Right lobe of liver (tissue), 6 donors: ENCODE data around the gene PLEKHM1. TPM values are rescaled to one million over a fixed set of nuclear protein-coding genes. Genes with fewer than 3 reads are reported as not detected.

ENCODE experiments used
- ATAC-seq, 4 donors: fragments of 200-7000 bp; cut with Tn5 transposase; one replicate each; pipeline ENCODE4 v1.9.1; 2020; ENCODE audit warnings: mild to moderate bottlenecking in 4 of 4, moderate library complexity in 4 of 4
- DNase-seq, 3 donors: peaks; one replicate each; pipeline ENCODE4 v3.0.0-alpha.2; 2020
- H3K27ac ChIP-seq, 3 donors: fragments of 200-600 bp; one replicate each; pipeline ENCODE4 v1.8.0; 2022
- H3K27me3 ChIP-seq, 2 donors: fragments of 200-600 bp; one replicate each; pipeline ENCODE4 v1.8.0; 2022
- H3K36me3 ChIP-seq, 4 donors: fragments of 200-600 bp; sonication (generic) in 1 of 4; one replicate each; pipeline versions ENCODE4 v1.5.1 to v1.8.0; 2017 to 2022; ENCODE audit warnings: control low read depth in 1 of 4
- H3K4me1 ChIP-seq, 4 donors: fragments of 200-600 bp; sonication (generic) in 1 of 4; one replicate each; pipeline versions ENCODE4 v1.5.1 to v1.8.0; 2017 to 2022; ENCODE audit warnings: control low read depth in 1 of 4
- H3K4me3 ChIP-seq, 3 donors: fragments of 200-600 bp; one replicate each; pipeline ENCODE4 v1.8.0; 2022
- H3K9me3 ChIP-seq, 4 donors: fragments of 200-600 bp; sonication (generic) in 1 of 4; one replicate each; pipeline versions ENCODE4 v1.5.1 to v1.8.0; 2017 to 2022; ENCODE audit warnings: control low read depth in 1 of 4
- CTCF ChIP-seq, 4 donors: fragments of 200-600 bp in 3 of 4; fragments of 450-650 bp in 1 of 4; IDR thresholded peaks; one replicate each; pipeline versions ENCODE4 v1.5.1 to v1.8.0; 2016 to 2022; ENCODE audit warnings: antibody characterized with exemption in 4 of 4, mild to moderate bottlenecking in 2 of 4
- POLR2A ChIP-seq: fragments of 450-650 bp; IDR thresholded peaks from one replicate; pipeline ENCODE4 v1.6.1; 2017; ENCODE audit warnings: antibody characterized with exemption, mild to moderate bottlenecking
- WGBS: methylation state at CpG from one replicate; pipeline ENCODE4 v1.1.6; 2018; ENCODE audit warnings: low coverage, low lambda C conversion rate; ENCODE audit not compliant: insufficient coverage; ENCODE audit errors: missing lambda C conversion rate; 5-methylcytosine and 5-hydroxymethylcytosine counted together
- intact Hi-C, 2 donors: fragments of 100-400 bp; cut with DNase I; formaldehyde crosslinking; loops; one replicate each; pipeline versions ENCODE4 v1.11.2 to v1.14.1; 2022
- total RNA-seq, 6 experiments: library from RNA; depleted of rRNA in 2 of 6; stranded (reverse); fragments of >200 nt in 2 of 6; fragmentation: NEBNext Ultra II Directional in 3 of 6; extraction: Animal tissue kit (Norgen Biotek cat#: 25700) in 3 of 6; gene quantifications; one replicate each; pipeline versions ENCODE4 v1.1.0 to v1.2.4, GENCODE V29; 2016 to 2023
- donor health status: DM: no; HTN: yes; CAD: no.
- donor health status: DM: no; HTN: no; CAD: no.
- donor health status: DM: no; HTN: no; CAD: no.
- donor health status: DM: no; HTN: yes; CAD: no.
- donor health status: DM: no; HTN: yes; CAD: no.

Gene PLEKHM1
- total RNA-seq, 6 experiments from 2014 or later: 11.9 to 27.5 (median 23.1) TPM

DNA sequence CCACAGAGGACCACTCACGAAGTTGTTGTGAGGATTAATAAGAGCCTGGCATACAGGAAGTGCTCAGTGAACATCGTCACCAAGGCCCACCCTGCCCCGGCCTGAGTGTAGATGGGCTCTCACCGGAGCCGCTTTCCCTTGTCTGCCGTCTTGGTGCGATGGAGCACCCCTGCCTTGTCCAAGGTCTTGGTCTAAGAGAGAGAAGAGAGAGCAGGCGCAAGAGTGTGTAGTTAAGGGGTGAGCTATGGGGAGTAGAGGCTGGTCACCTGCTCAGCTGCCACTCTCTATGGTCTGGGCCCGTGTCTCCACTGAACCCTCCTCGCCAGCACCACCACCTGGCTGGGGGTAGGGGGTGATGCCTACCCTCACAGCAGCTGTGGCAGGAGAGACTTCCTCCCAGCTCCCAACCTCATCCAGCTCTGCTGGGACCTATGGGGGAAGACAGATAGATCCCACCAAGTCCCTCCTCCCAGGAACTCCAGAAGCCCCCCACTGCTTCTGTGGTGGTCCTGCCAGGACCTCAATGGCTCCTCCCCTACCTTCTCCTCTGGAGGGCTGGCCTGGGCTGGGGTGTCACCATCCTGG is 86.5 kb downstream of the PLEKHM1 start:
- H3K4me1 ChIP-seq: no peaks in the 10 kb centered on the region
- WGBS: 86% methylated on average over 5 of the region's 10 CpGs
- no peak overlapping the region for H3K27ac ChIP-seq
- TF ChIP-seq CTCF (IDR thresholded peaks at IDR 0.05): no peak
- no peak for TF ChIP-seq POLR2A
- DNase-seq (no peak), ATAC-seq (no peak)
- no peaks in the 10 kb centered on the region for H3K36me3 ChIP-seq
- no peaks in the 10 kb centered on the region for H3K27me3 ChIP-seq
- no peaks in the 10 kb centered on the region for H3K9me3 ChIP-seq
- intact Hi-C loops: loop anchor here in 1 of 2 donors (10.0 kb wide), 1 partner anchor 431 kb away; no protein-coding TSS in a partner anchor
- no peak overlapping the region for H3K4me3 ChIP-seq

- DNase-seq: no peak
- H3K9me3 ChIP-seq: no peaks in the 10 kb centered on the region
- H3K4me1 ChIP-seq: no peaks in the 10 kb centered on the region
- no peak overlapping the region for H3K4me3 ChIP-seq
- H3K36me3 ChIP-seq: no peaks in the 10 kb centered on the region
- no peak for TF ChIP-seq POLR2A
- no peak for TF ChIP-seq CTCF (IDR thresholded peaks at IDR 0.05)
- intact Hi-C loops: loop anchor here in 1 of 2 donors (10.0 kb wide), 1 partner anchor 432 kb away; no protein-coding TSS in a partner anchor
- H3K27ac ChIP-seq: no peak overlapping the region
- ATAC-seq: no peak
- WGBS: 40% methylated on average over 1 of the region's 1 CpG
- H3K27me3 ChIP-seq: no peaks in the 10 kb centered on the region
Observed at GRCh38 chr17:45402916-45403315, 87.6 kb downstream of the PLEKHM1 start.

DNA sequence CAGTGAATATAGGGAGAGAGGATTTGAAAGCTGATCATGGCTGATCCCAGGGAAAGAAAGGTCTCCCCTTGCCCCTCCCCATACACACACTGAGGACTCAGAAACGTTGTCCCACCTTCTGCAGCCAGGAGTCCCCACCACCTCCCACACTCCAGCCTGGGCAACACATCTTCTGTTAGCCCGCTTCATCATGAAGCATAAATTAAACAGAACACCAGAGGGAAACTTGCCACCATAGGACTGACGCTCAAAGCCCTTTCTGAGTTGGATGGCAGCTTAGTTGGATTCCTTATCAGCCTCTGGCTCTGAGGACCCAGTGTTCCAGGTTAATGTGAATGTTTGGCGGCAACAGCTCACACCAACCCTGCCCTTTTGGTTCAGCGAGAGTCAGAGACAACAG is 91.7 kb downstream of the PLEKHM1 start:
- H3K4me3 ChIP-seq: no peak overlapping the region
- peaks cover 0 to 7% (median 0%) of the 10 kb centered on the region in 4 donors for H3K4me1 ChIP-seq
- DNase-seq: no peak
- ATAC-seq: no peak
- intact Hi-C loops: no loop called here
- WGBS: 66% methylated on average over 4 of the region's 5 CpGs
- no peaks in the 10 kb centered on the region for H3K36me3 ChIP-seq
- no peak overlapping the region for H3K27ac ChIP-seq
- TF ChIP-seq POLR2A (no peak), CTCF (IDR thresholded peaks at IDR 0.05) (no peak)
- no peaks in the 10 kb centered on the region for H3K27me3 ChIP-seq
- H3K9me3 ChIP-seq: no peaks in the 10 kb centered on the region

- WGBS: 88% methylated on average over 1 of the region's 5 CpGs
- ATAC-seq: no peak
- peaks cover 0 to 7% (median 0%) of the 10 kb centered on the region in 4 donors for H3K4me1 ChIP-seq
Observed at GRCh38 chr17:45397796-45398195, 92.7 kb downstream of the PLEKHM1 start.

More at GRCh38 chr17:45397796-45398195, 92.7 kb downstream of the PLEKHM1 start:
- DNase-seq: no peak
- no peaks in the 10 kb centered on the region for H3K27me3 ChIP-seq
- no peaks in the 10 kb centered on the region for H3K9me3 ChIP-seq
- no peaks in the 10 kb centered on the region for H3K36me3 ChIP-seq
- no peak overlapping the region for H3K27ac ChIP-seq
- TF ChIP-seq CTCF (IDR thresholded peaks at IDR 0.05) (no peak), POLR2A (no peak)
- no peak overlapping the region for H3K4me3 ChIP-seq
- intact Hi-C loops: no loop called here
